BLaER1 (cell line): ENCODE measurements around the gene DLGAP1.

Source experiments
- H3K27ac ChIP-seq: shearing (Covaris generic); formaldehyde crosslinking; 2 replicates; pipeline ENCODE4 v1.8.1; 2022
- H3K27me3 ChIP-seq: shearing (Covaris generic); formaldehyde crosslinking; 2 replicates; pipeline ENCODE4 v1.8.1; 2022
- H3K36me3 ChIP-seq: shearing (Covaris generic); formaldehyde crosslinking; 2 replicates; pipeline ENCODE4 v1.8.1; 2022
- H3K4me1 ChIP-seq: shearing (Covaris generic); formaldehyde crosslinking; 2 replicates; pipeline ENCODE4 v1.8.1; 2022
- H3K4me2 ChIP-seq: shearing (Covaris generic); formaldehyde crosslinking; 2 replicates; pipeline ENCODE4 v1.8.1; 2022
- H3K4me3 ChIP-seq: shearing (Covaris generic); formaldehyde crosslinking; 2 replicates; pipeline ENCODE4 v1.8.1; 2022
- H3K9ac ChIP-seq: shearing (Covaris generic); formaldehyde crosslinking; 2 replicates; pipeline ENCODE4 v1.8.1; 2022
- H3K9me3 ChIP-seq: shearing (Covaris generic); formaldehyde crosslinking; 2 replicates; pipeline ENCODE4 v1.8.1; 2022
- H4K20me1 ChIP-seq: shearing (Covaris generic); formaldehyde crosslinking; 2 replicates; pipeline ENCODE4 v1.8.1; 2022
- Cebpa-rat ChIP-seq: shearing (Covaris generic); IDR thresholded peaks from 2 replicates; pipeline ENCODE4 v1.8.1; 2022

The DLGAP1 gene

DNA sequence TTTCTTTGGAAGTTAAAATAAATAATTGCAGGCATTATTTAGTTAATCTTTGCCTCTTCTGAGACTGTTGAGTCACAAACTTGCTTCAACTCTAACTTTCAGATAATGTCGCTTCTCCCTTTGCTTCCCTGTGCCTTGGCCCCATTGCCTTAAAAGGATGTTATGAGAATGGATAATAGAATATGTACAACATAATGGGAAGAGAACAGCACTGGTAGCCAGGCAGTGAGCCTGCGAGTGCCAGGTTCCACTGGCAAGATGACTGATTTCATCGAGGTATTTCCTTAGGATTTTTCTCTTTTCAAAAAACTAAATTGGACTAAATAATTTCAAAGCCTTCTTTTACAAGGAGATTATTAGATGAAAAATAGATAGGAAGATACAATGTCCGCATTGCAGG is 584.2 kb downstream of the DLGAP1 start:
- Histone ChIP-seq H3K4me3 (no peak overlapping the region), H3K27me3 (no peaks in the 10 kb centered on the region), H3K9ac (no peak overlapping the region), H3K4me1 (no peaks in the 10 kb centered on the region), H4K20me1 (no peaks in the 10 kb centered on the region), H3K27ac (no peak overlapping the region), H3K4me2 (no peak overlapping the region), H3K9me3 (no peaks in the 10 kb centered on the region), H3K36me3 (no peaks in the 10 kb centered on the region)
- no peak for TF ChIP-seq Cebpa-rat

DNA sequence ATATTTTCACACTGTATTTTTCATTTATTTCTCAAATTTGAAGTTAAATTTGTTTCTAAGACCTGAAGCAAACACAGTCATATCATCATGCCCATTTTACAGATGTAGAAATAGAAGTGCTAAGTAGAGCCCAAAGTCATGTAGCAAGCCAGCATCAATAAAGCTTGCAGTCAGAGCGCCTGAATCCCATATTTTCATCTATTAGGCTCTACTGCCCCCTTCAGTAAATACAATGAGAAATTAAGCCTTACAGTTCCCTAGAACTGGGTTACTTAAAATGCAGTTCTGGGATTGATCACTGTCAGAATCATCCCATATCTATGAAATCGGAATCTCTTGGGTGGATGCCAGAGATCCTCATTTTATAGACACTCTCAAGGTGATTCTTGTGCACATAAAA is 585.3 kb downstream of the DLGAP1 start:
- H3K9ac ChIP-seq, result no peak overlapping the region
- no peak for TF ChIP-seq Cebpa-rat
- no peaks in the 10 kb centered on the region for H3K4me1 ChIP-seq
- H3K36me3 ChIP-seq, result no peaks in the 10 kb centered on the region
- no peak overlapping the region for H3K4me3 ChIP-seq
- H3K9me3 ChIP-seq, result no peaks in the 10 kb centered on the region
- no peaks in the 10 kb centered on the region for H3K27me3 ChIP-seq
- no peaks in the 10 kb centered on the region for H4K20me1 ChIP-seq
- no peak overlapping the region for H3K27ac ChIP-seq
- no peak overlapping the region for H3K4me2 ChIP-seq

DNA sequence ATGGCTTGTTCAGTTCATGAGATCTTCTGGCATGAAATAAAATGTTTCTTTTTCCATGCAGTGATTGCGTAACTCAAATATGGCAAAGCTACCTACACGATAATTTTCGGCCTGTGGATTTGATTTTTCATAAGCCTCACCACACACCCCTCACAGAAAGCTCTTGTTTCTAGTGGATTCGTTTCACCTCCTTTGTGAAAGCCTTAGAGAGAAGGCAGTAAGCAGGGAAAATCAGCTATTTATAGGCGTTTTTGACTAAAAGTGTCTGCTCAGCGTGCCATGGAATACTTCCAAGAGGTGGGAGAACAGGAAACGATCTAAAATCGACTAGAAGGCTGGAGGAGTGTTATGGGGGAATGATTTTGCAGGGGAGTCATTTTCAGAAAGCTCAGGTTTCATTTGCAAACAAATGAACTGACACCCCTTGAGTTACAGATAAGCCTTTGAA is 587.2 kb downstream of the DLGAP1 start:
- H3K4me1 ChIP-seq, result no peaks in the 10 kb centered on the region
- H4K20me1 ChIP-seq, result no peaks in the 10 kb centered on the region
- peak; percentile 86; the same call in 1 of the 2 replicates for TF ChIP-seq Cebpa-rat
- H3K9me3 ChIP-seq, result no peaks in the 10 kb centered on the region
- H3K27ac ChIP-seq, result no peak overlapping the region
- no peaks in the 10 kb centered on the region for H3K27me3 ChIP-seq
- H3K4me2 ChIP-seq, result no peak overlapping the region
- no peaks in the 10 kb centered on the region for H3K36me3 ChIP-seq
- H3K4me3 ChIP-seq, result no peak overlapping the region
- no peak overlapping the region for H3K9ac ChIP-seq

DNA sequence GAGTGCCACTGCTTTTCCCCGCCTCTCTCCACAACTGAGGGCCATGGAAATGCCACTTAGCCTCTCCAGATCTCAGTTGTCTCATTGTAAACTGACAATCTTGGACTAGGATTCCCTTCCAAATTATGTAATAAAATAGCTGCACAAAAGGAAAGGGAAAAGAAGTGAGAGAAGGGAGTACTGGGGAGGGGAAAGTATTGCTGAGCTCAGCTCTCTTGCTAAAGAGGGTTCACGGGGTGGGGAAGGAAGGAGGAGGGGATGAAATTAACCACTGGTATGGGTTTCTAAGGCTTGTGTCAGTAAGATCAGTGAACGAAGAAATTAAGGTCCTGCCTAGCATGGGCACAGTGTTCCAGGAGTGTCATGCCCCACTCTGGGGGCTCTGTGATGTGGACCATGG is 587.9 kb downstream of the DLGAP1 start:
- Histone ChIP-seq H3K4me1 (no peaks in the 10 kb centered on the region), H4K20me1 (no peaks in the 10 kb centered on the region), H3K4me3 (no peak overlapping the region), H3K27me3 (no peaks in the 10 kb centered on the region), H3K36me3 (no peaks in the 10 kb centered on the region), H3K9me3 (no peaks in the 10 kb centered on the region), H3K4me2 (no peak overlapping the region), H3K27ac (no peak overlapping the region), H3K9ac (no peak overlapping the region)
- no peak for TF ChIP-seq Cebpa-rat

DNA sequence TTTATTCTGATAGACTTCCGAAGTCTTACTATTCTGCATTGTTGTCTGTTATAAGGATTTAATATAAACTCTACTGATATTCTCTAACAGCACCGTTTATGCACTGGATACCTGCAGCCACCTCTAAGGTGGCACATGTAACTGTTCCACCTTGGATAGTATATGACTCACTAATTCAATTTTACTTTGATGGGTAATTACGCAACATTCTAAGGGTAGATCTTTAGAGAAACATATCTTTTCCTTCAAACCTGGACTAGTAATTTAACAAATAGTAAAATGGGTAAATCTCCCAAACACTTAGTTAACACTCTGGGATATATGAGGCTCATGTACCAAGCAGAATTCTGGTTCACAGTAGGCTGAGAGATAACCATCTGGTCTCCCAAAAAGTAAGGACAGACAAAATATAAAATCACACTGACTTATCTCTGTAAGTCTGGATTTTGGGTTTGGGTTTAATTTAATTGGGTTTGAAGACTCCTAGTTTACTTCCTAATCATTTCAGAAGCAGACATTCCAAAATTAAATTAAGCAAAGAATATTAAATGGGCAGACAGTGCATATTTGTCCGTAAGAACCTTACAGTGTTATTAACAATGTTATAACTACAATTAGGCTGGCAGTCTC is 590.3 kb downstream of the DLGAP1 start:
- Histone ChIP-seq H3K4me2 (no peak overlapping the region), H3K9ac (no peak overlapping the region), H3K4me3 (no peak overlapping the region), H3K9me3 (no peaks in the 10 kb centered on the region), H3K27me3 (no peaks in the 10 kb centered on the region), H3K27ac (no peak overlapping the region), H3K4me1 (no peaks in the 10 kb centered on the region), H4K20me1 (no peaks in the 10 kb centered on the region), H3K36me3 (no peaks in the 10 kb centered on the region)
- TF ChIP-seq Cebpa-rat, result no peak

DNA sequence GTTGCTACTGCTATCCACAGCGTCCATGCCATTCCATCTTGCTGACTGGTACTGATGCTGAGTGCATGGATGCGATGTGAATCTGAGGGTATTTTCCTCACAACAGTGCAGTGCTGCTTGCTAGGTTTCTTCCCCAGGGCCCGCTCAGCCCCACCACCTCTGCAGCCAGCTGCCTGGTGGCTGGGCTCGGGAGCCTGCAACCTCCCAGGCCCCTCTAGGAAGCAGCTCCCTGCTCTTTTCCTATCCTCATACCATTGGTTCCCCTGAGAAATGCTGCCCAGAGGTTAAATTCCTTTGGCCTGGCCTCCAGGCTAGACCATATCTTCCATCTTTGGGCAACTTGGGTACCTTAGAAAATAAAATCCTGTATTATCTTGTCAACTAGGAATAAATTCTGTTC is 591.5 kb downstream of the DLGAP1 start:
- H3K36me3 ChIP-seq, result no peaks in the 10 kb centered on the region
- no peak overlapping the region for H3K9ac ChIP-seq
- H3K27ac ChIP-seq, result no peak overlapping the region
- H3K4me1 ChIP-seq, result no peaks in the 10 kb centered on the region
- H3K9me3 ChIP-seq, result no peaks in the 10 kb centered on the region
- H3K27me3 ChIP-seq, result no peaks in the 10 kb centered on the region
- H3K4me2 ChIP-seq, result no peak overlapping the region
- H3K4me3 ChIP-seq, result no peak overlapping the region
- H4K20me1 ChIP-seq, result no peaks in the 10 kb centered on the region
- no peak for TF ChIP-seq Cebpa-rat

DNA sequence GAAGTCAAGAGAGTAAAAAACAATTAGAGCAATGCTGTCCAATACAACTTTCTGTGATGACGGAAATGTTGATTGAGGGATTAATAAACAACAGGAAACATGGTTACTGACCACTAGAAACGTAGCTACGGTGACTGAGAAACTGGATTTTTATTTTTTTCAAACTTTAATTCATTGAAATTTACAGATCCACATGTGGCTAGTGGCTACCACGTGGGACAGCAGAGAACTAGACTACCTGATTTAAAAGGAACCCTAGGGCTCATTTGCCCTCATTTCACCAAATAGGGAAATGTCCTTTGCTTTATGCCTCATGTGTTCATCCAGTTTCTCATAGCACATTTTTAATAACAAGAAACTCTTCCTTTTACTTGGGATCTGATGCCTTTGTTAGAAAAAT is 592.1 kb downstream of the DLGAP1 start:
- Histone ChIP-seq H3K27ac (no peak overlapping the region), H3K9ac (no peak overlapping the region), H3K4me2 (no peak overlapping the region), H3K36me3 (no peaks in the 10 kb centered on the region), H3K9me3 (no peaks in the 10 kb centered on the region), H4K20me1 (no peaks in the 10 kb centered on the region), H3K27me3 (no peaks in the 10 kb centered on the region), H3K4me3 (no peak overlapping the region), H3K4me1 (no peaks in the 10 kb centered on the region)
- no peak for TF ChIP-seq Cebpa-rat

DNA sequence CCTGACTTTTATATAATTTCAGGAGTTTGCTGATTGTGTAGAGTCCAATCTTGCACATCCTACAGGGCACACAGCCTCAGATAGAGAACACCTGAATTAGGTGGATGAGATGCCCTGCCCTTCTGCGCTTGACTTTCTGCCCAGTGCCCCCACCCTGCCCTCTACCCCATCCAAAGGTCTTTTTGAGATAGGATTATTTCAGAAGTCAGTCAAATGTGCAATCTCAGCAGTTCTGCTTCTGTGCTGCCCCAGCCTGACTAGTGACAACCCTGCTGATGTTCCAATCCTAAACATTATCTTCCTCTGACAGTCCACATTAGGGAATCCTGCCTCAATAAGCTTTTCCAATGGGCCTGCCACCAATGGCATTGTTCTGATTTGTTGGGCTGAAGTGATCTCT is 593.6 kb downstream of the DLGAP1 start:
- Histone ChIP-seq H3K9me3 (no peaks in the 10 kb centered on the region), H3K36me3 (no peaks in the 10 kb centered on the region), H4K20me1 (no peaks in the 10 kb centered on the region), H3K4me2 (no peak overlapping the region), H3K27me3 (no peaks in the 10 kb centered on the region), H3K4me3 (no peak overlapping the region), H3K9ac (no peak overlapping the region), H3K4me1 (no peaks in the 10 kb centered on the region), H3K27ac (no peak overlapping the region)
- no peak for TF ChIP-seq Cebpa-rat

DNA sequence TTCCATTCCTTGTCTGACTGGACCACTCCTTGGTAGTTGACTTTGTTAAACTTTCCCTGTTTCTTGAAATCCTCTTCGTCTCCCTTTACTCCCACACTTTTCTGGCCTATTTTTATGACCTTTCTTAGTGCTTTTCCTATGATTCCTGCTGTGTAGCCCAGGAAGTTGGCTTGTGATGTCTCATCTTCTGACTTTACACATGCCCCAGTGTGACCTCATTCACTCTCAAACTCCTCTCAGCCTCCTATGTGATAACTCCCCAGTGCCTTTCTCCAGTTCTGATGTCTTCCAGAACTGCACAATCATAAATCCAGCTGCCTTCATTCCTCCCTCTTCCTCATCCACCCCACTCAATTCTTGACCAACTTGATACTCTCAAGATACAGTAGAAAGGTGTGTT is 597.6 kb downstream of the DLGAP1 start:
- H3K4me2 ChIP-seq, result no peak overlapping the region
- no peaks in the 10 kb centered on the region for H3K4me1 ChIP-seq
- no peaks in the 10 kb centered on the region for H3K9me3 ChIP-seq
- H3K27ac ChIP-seq, result no peak overlapping the region
- H3K27me3 ChIP-seq, result no peaks in the 10 kb centered on the region
- H3K9ac ChIP-seq, result no peak overlapping the region
- no peak for TF ChIP-seq Cebpa-rat
- no peaks in the 10 kb centered on the region for H3K36me3 ChIP-seq
- H3K4me3 ChIP-seq, result no peak overlapping the region
- no peaks in the 10 kb centered on the region for H4K20me1 ChIP-seq

DNA sequence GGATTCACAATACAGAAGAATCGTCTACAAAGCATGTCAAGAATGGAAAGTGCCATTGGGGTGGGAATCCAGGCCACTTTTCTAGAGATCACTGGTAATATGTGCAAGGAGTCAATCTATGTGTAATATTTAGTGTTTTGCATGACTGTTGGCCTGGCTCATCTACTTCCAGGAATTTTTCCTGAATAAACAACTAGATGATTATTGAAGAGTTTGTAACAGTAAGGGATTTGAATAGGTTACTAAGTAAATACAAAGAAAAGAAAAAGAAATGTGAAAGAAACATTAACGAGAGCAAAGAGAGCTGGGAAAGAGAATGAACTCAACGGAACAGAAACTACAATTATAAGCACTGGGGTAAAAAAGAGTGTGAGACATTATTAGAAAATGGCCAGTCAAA is 599.1 kb downstream of the DLGAP1 start:
- Histone ChIP-seq H3K4me2 (no peak overlapping the region), H3K36me3 (no peaks in the 10 kb centered on the region), H3K27ac (no peak overlapping the region), H3K9ac (no peak overlapping the region), H3K4me3 (no peak overlapping the region), H3K4me1 (no peaks in the 10 kb centered on the region), H3K9me3 (no peaks in the 10 kb centered on the region), H4K20me1 (no peaks in the 10 kb centered on the region), H3K27me3 (no peaks in the 10 kb centered on the region)
- TF ChIP-seq Cebpa-rat, result no peak

DNA sequence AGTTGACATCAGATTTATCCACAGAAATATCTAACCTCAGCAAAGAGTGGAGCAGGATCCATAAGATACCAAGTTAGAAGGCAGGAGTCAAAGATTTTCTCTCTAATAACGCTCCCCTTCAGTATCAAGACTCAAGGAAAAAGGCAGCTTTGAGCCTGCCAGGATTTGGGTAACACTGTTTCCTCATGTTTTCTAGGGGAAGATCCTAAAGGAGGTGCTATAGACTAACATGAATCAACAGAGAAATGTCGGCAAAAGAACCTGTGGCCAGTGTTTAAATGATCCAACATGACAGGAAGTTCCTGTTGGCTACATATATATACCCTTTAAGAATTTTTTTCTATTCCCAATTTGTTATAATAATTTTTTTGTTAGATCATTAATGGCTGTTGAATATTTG is 602.8 kb downstream of the DLGAP1 start:
- no peak overlapping the region for H3K4me2 ChIP-seq
- no peak overlapping the region for H3K9ac ChIP-seq
- H4K20me1 ChIP-seq, result no peaks in the 10 kb centered on the region
- H3K27me3 ChIP-seq, result no peaks in the 10 kb centered on the region
- no peaks in the 10 kb centered on the region for H3K9me3 ChIP-seq
- H3K27ac ChIP-seq, result no peak overlapping the region
- no peak for TF ChIP-seq Cebpa-rat
- no peak overlapping the region for H3K4me3 ChIP-seq
- no peaks in the 10 kb centered on the region for H3K36me3 ChIP-seq
- no peaks in the 10 kb centered on the region for H3K4me1 ChIP-seq
